Stomach (tissue), 4 donors: ENCODE data around the gene CCN5.

Experiments used
- CTCF ChIP-seq, 7 experiments: fragments of 450-650 bp in 4 of 7; fragments of 200-600 bp in 3 of 7; sonication (generic) in 3 of 7; IDR thresholded peaks; one replicate each; pipeline ENCODE4 v1.5.1; 2016 to 2019; ENCODE audit warnings: antibody characterized with exemption in 7 of 7, control low read depth in 2 of 7, mild to moderate bottlenecking in 1 of 7
- EP300 ChIP-seq: sonication (generic); formaldehyde crosslinking; IDR thresholded peaks from one replicate; pipeline ENCODE4 v1.6.1; 2017; ENCODE audit warnings: antibody characterized with exemption
- POLR2A ChIP-seq, 4 donors: fragments of 450-650 bp; IDR thresholded peaks; one replicate each; pipeline ENCODE4 v1.6.1; 2016; ENCODE audit warnings: antibody characterized with exemption in 4 of 4, control low read depth in 2 of 4, mild to moderate bottlenecking in 1 of 4, moderate library complexity in 1 of 4
- POLR2AphosphoS5 ChIP-seq, 3 donors: sonication (generic); formaldehyde crosslinking; IDR thresholded peaks; one replicate each; pipeline ENCODE4 v1.6.1; 2016; ENCODE audit warnings: antibody characterized with exemption in 3 of 3

- no peak for TF ChIP-seq CTCF (IDR thresholded peaks at IDR 0.05)
- TF ChIP-seq POLR2AphosphoS5 (IDR thresholded peaks at IDR 0.05): no peak
- TF ChIP-seq POLR2A (IDR thresholded peaks at IDR 0.05): no peak
- no peak for TF ChIP-seq EP300
Observed at GRCh38 chr20:44686934-44687333, 28.2 kb upstream of the CCN5 start.
